Stimulated activated CD8-positive, alpha-beta memory T cell treated with anti-CD3 and anti-CD28 coated beads, Interleukin-12 subunit alpha, Interleukin-12 subunit beta, amount 100 ng/mL, for 24 hours (primary cell): ENCODE results near the gene PNPLA7.

ENCODE experiments used
- DNase-seq: peaks from one replicate; pipeline ENCODE4 v3.0.0-alpha.2; 2020; ENCODE audit errors: extremely low read depth

Gene PNPLA7

GRCh38 chr9:137449931-137450538, 100.2 kb downstream of the PNPLA7 start:
- DNase-seq: no peak

DNA sequence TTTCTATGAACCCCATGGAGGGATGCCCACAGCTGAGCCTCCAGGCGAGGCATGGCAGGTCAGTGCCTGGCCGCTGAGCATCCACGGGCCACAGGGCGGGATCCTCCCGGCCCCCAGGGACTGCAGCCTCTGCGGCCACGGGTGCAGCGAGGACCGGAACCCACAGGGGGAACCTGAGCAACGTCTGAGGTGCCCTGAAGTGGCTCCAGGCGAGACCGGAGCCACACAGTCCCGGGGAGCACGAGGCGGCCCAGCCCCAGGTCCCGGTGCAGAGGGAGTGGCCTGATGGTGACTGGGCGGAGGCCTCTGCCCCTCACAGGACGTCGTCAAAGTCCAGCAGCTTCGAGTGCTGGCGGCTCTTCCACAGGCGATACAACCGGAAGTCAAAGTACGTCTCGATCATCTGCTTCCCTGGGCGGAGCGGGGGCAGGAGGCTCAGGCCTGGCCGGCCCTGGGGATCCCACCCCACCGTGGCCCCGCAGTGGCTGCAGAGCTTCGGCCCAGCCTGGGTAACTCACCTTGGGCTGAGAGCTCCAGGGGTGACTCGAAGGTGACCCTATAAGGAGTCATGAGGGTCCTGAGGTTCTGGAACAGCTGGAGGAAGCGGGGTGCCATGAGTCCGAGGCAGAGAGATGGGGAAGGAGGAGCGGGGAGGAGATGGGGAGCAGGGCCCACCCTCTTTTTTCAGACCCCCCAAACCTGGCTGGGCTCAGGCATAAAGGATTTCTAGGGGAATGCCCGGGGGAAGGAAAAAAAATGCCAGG, 100.9 kb downstream of the PNPLA7 start:
- no peak for DNase-seq

DNA sequence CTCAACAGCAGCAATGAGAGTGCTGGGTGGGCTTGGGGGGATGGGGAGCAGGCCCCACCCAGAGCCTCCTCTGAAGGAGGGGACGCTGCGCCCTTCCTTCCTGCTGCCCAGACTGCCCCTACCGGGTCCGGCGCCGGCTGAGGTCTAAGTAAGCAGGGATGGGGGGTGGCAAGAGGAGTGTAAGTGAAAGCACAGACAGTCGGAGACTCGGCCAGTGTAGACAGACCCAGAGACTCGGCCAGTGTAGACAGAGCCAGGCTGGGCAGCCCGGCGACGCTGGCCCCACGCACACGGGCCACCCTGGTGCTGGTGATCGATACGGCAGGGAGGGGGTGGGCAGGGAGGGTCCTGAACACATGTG, 101.6 kb downstream of the PNPLA7 start:
- no peak for DNase-seq

DNA sequence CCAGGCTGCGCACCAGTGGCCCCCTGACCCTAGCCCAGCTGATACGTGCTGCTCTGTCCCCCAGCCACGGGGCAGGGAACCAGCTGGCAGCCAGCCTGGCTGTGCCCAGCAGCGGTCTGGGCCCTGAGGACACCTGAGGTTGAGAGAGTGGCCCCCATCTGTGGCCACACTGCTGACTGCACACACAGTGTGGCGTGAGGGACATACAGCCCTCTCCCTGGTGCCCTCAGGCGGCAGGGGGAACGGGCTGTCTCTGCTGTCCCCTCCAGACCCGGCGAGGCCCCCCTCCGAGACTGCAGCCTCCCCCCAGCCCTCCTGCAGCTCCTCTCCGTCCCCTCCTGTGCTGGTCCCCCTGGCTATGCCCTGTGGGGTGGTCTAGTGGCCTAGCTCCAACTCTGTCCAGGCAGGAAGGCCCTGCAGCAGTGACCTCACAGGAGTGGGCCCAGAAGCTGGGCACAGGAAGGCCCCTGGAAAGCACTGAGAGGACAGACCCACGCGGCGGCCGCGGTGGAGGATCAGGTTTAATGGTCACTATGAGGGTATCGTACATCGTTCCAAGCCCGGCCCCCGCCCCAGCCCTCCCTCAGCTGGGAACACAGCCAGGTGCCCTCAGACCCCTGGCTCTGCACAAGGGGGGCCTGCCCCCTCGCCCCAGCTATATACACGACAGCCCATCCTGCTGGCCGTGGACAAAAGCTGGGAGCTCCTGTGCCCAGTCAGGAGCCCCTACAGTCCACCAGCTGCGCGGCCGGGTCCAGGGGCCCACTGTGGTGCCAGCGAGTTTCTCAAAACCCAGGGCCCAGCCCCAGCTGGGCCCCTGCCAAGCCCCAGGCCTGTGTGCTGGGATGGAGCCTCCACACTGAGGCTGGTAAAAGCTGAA, 102.2 kb downstream of the PNPLA7 start:
- DNase-seq: no peak

DNA sequence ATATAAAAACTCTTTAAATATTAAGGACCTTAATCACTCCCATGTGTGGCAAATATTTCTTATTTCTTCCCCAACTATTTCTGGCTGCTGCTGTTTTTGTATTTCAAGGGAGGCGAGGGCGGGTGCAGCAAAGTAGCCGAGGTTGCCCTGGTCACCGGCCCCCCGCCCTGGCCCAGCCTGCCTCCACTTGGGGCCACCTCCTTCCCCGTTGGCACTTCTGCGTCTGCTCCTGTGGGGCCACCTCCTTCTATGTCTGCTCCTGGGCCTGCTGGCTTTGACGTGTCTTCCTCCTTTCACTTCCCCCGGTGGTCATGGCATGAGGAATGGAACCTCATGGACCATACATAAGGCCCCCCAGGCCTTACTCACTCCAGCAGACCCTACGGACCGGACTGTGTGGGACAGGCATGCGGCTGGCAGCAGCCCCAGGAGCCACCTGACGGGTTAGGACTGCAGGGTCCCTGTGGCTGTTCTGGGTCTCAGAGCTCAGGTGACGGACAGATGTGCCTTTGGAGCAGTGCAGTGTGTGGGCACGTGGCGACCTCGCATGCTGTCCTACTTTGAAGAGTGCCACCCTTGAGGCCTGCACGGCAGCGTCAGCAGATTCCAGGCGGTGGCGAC, 103.2 kb downstream of the PNPLA7 start:
- no peak for DNase-seq

- no peak for DNase-seq
Observed at GRCh38 chr9:137445930-137446431, 104.2 kb downstream of the PNPLA7 start.

DNA sequence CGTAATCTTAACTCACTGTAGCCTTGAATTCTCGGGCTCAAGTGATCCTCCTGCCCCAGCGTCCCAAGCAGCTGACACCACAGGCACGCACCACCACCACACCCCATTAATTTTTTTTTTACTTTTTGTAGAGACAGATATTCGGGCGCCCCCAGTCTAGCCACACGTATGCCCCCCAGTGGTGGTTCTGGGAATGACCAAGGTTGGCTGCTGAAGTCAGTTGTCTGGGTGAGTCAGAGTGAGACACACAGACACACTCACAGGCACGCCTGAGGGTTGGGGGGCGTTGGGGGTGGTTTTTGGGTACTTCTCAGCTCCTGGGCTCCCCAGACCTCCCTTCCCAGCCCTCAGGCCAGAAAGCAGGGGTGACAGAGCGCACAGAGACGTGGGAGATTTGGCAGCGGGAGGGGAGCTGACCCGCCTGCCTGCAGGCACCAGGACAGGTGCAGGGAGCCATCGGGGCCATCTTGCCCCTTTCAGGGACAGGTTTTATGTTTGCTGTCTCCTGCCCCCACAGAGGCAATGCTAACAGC, 104.9 kb downstream of the PNPLA7 start:
- peak; percentile 65 for DNase-seq

DNA sequence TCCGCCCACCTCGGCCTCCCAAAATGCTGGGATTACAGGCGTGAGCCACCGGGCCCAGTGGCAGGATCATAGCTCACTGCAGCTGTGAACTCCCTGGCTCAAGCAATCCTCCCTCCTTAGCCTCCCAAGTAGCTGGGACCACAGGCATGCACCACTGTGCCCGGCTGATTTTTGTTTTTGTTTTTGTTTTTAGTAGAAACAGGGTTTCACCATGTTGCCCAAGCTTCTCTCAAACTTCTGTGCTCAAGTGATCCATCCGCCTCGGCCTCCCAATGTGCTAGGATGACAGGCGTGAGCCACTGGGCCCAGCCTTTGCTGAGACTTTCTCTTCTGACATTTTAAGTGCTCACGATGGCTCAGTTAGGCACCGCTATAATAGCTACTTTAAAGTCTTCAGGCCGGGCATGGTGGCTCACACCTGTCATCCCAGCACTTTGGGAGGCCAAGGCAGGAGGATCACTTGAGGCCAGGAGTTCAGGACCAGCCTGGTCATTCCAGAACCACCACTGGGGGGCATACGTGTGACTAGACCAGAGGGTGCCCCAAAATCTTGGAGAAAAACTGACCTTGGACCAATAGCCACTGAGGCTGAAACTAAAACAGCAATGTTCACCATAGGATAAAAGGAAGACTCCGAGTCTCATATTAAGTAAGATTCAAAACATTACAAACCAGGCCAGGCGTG, 106.0 kb downstream of the PNPLA7 start:
- DNase-seq: no peak

DNA sequence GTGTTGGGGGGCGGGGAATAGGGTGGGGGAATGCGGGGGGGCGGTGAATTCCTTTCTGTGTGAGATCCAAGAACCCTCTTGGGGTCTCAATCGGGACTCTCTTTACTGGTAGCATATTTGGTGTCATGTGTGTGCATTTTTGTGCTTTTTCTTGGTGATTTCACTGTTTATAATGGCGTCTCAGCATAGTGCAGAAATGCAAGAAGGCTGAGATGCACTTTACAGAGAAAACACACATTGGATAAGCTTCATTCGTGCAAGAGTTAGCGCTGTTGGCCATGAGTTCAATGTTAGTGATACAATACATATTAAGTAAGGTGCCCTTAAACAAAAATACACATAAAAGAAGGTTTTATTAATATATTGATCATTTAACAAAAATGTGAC, 108.3 kb downstream of the PNPLA7 start:
- DNase-seq: no peak

DNA sequence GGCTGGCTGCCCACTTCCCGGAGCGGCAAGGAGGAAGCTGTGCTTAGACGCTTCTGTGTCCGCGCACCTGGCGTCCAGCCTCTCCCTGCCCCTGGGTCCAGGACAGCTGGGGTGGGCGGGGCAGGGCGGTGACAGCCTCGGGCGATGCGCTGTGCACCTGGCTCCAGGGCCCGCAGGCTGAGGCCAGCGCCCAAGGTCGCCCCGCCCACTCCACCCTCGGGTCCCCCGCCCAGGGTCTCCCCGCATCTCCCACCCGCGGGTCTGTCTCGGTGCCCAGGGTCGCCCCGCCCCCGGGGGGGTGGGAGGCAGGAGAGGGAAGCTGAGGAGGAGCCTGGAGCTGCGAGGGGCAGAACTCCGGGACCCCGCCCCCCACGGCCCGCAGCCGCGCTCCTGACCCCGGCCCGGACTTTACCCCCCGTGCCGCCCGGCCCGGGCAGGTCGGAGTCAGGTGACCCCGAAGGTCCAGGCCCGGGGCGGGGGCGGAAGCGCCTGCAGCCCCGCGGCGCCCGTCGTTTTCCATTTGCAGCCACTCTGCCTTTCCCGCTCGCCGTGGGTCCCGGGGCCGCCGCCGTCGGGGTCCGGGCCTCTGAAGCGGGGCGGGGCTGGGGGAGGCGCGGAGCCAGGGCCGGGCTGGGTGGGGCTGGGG, 108.8 kb downstream of the PNPLA7 start, which contains the start of gene ENTPD8:
Gene ENTPD8, minus strand, starts transcription at position 69 of the 646 bp plus-strand sequence. CDS start 3,072 bp downstream, outside the sequence.
- no peak for DNase-seq

- no peak for DNase-seq
Observed at GRCh38 chr9:137439158-137439714, 111.0 kb downstream of the PNPLA7 start.

- DNase-seq: no peak
Observed at GRCh38 chr9:137438591-137439157, 111.5 kb downstream of the PNPLA7 start.

GRCh38 chr9:137437691-137438590, 112.3 kb downstream of the PNPLA7 start:
- no peak for DNase-seq

- DNase-seq: no peak
Observed at GRCh38 chr9:137436761-137437600, 113.2 kb downstream of the PNPLA7 start.

DNA sequence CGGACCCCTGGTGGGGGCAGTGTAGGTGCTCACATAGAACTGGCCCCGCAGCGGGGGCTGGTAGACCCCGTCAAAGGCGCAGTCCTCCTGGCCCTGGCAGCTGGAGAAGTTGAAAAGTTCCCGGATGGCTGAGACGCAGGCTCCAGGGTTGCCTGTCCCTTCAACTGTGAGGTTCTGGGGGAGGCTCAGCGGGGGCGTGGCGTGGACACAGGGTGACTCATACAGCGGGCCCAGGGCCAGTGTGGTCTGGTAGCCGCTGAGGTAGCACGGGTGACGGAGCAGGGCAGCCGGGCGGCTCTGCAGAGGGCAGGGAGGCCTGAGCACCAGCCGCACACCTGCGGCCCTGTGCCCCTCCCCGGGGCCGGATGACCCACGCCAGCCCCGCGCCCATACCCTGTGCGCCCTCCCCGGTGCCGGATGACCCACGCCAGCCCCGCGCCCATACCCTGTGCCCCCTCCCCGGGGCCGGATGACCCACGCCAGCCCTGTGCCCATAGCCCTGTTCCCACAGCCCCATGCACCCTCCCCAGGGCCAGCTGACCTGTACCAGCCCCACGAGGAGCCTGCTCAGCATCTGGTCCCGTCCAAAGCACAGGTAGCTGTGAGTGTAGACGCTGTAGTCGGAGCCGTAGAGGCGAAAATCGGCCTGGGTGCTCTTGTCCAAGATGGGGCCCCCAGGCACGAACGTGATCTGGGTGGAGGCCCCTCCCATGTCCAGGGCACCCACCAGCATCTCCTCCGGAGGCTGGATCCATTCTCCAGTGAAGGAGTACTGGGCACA, 114.0 kb downstream of the PNPLA7 start:
- DNase-seq: no peak

GRCh38 chr9:137435381-137435891, 114.8 kb downstream of the PNPLA7 start:
- DNase-seq: no peak
